Lung microvascular endothelial cell (primary cell): ENCODE measurements around the gene PLPPR3. TPM values are rescaled to one million over a fixed set of nuclear protein-coding genes. Genes with fewer than 3 reads are reported as not detected.

Experiments
- DNase-seq, 2 donors: peaks; one replicate each; pipeline versions ENCODE4 v3.0.0 to v3.0.0-alpha.2; 2010; ENCODE audit warnings: low read depth in 2 of 2
- total RNA-seq: library from RNA; depleted of rRNA; stranded (reverse); fragments of >200 nt; gene quantifications from 2 replicates; pipeline ENCODE4 v1.2.1, GENCODE V29; 2014

The PLPPR3 gene
- under 0.01 and 0.44 TPM in 2 replicates for total RNA-seq

DNA sequence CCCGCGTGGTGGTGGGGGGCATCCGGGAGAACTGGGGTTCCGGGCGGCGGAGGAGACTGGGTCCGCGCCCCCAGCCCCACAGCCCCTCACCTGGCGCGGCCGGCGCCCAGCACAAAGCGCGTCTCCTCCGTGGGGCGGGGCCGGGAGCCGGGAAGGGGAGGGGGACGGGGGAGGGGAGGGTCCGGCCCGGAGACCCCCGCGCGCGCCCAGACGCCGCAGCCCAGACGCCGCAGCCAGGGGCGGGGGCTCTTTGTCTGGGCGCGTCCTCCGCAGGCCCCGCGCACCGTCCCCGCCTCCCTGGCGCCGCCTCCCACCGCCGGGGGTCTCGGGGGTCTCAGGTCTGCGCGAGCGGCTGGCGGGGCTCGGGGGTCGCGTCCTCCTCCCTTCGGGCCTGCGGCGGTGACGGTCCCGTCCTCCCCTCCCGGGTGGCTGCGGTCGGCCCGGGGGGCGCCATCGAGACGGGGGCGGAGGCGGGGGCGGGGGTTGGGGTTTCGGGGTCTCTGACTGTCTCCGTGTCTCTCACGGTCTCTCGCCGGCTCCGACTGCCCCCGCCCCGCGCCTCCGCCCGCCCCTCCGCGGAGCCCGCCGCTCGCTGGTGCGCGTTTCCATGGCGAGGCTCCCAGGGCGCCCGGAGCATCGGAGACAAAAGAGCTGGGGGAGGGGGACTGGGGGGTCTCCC, at the start of gene PLPPR3:
TSS of gene PLPPR3 (minus strand) at position 131 of the 679 bp plus-strand sequence. CDS start 396 bp downstream, outside the sequence.
- DNase-seq, result no peak

DNA sequence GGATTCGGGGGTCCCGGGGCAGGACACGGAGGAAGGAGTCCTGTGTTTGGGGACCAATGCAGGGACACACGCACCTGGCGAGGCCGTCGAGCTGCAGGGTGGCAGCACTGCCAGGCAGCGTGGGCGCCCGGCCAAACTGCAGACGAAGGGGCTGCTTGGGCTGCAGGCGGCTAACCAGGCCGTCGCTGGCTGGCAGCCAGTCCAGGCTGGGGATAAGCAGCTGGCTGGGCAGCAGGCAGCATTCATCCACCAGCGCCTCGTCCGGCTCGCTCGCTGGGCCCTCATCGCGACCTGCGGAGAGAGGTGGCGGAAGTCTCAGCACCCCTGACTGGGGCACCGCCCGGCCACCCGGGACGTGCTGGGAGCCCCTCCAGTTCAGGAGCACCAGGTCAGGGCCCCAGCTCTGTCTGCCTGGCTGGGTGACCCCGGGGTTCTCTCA, 49.2 kb upstream of the PLPPR3 start:
- peak in 1 of 2 donors; percentile 32 for DNase-seq

GRCh38 chr19:870314-870713, 48.6 kb upstream of the PLPPR3 start:
- DNase-seq, result no peak

DNA sequence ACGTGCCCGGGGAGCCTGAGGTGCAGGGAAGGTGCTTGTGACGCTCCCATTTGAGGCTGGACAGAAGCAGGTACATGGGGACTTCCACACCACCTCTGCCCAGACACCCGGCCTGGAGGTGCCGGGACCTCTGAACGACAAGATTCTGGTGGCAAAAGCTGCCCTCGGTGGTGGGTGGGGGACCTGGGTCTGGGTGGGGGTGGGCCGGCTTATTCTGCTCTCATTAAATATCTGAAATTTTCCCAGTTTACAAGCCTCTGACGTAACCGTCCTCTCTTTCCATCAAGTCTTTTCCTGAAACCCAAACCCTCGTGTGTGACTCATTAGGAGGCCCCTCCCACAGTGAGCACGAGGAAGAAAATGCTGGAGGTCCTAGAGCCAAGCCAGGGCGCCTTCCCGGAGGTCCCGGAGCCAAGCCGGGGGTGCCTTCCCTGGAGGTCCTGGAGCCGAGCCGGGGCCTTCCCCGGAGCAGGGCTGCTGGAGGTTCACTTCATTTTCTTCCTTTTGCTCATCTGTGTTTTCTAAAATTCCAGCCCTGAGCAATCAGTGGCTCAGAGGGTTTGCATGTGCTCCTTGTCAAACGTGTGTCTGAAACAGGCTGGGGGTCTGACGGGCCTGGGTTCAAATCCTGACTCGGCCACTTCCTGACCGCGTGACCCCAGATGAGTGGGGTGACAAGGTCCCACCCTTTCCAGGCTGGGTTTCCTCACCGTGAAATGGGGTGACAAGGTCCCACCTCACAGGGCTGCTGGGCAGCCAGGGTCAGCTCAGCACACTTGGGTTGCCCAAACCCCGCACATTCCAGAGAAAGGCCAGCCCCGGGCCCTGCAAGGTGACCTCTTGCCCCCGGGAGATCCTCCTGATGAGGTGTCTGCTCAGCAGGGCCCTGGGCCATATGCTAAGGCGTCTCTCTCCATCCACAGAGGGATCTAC, 47.8 kb upstream of the PLPPR3 start:
- peak; percentile 90 for DNase-seq

DNA sequence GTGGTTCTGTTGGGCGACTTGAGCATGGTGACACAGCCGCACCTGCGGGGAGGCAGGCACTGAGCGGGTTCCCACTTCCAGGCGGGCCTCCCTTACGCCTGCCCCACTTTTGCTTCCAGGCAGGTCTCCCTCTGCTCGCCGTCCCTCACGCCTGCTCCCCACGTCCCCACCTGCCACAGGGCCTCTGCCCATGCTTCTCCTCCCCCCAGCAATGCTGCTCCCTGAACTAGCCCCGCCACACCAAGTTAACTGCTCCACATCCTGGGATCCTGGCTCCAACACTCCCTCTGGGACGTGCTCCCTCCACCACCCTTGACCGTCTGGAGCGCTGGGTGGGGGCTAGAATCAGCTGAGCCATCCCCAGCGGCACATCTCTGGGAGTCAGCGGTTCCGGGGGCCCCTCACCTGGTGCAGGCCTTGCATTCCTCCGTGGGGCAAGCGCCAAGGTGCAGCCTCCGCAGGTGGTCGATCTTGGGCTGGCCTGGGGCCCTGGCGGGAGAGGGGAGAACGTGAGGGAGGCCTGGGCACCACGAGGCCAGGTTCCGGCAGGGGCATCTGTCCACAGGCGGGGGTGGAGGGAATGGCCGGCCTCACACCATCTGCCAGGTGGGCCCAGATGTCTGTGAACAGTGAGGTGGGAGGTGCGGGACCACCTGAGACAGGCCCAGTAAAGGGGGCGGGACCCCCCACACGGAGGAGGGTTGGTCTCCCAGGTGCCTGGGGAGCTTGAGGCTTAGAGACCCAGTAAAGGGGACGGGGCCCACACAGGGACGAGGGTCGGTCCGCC, 46.9 kb upstream of the PLPPR3 start:
- no peak for DNase-seq

DNA sequence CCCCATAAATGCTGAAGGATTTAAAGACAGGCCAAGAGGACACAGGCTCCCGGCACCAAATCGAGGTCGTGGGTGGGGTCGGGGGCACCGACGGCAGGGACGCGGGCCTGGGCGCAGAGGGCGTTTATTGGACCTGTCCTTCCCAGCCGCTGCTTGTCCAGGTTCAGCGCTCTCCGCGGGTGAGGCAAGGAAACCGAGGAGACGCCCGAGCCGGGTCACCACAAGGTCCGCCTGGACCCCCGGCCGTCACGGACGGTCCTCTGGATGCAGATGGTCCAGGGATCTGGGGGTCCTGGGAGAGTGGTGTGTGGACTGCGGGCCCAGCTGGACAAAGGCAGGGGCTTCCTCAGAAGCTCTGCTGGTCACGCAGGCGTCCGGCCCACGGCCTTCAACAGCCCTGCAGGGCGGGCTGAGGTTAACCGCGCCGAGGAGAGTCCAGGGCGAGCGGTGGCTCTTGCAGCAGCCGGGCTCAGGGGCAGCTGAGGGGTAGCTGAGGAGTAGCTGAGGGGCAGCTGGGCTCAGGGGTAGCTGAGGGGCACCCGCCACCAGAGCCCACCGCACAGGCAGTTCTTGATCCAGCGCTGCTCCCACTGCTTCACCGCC, 46.2 kb upstream of the PLPPR3 start:
- no peak for DNase-seq

GRCh38 chr19:867301-867793, 45.6 kb upstream of the PLPPR3 start:
- no peak for DNase-seq

DNA sequence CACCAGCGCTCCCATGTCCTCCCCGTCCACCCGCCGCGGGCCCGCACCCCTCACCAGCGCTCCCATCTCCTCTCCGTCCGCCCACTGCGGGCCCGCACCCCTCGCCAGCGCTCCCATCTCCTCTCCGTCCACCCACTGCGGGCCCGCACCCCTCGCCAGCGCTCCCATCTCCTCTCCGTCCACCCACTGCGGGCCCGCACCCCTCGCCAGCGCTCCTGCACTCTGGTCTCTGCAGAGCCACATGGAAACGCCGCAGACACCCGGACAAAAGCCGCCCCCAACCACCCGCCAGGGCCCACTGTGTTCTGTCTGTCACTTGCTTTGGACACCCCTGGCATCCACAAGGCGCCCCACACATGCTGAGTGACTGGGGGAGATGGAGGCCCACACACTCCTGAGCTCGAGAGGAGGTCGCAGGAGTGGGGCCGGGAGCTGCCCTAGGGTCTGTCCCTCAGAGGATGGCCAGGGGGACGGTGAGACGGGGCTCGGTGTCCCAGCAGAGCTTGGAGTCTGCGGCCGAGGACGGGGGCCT, 45.1 kb upstream of the PLPPR3 start:
- DNase-seq, result no peak

DNA sequence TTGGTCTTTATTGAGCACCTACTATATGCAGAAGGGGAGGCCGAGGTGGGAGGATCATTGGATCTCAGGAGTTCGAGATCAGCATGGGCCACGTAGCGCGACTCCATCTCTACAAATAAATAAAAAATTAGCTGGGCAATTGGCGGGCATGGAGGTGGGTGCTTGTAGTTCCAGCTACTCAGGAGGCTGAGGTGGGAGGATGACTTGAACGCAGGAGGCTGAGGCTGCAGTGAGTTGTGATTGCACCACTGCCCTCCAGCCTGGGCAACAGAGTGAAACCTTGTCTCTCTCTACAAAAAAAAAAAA, 41.5 kb upstream of the PLPPR3 start:
- no peak for DNase-seq

DNA sequence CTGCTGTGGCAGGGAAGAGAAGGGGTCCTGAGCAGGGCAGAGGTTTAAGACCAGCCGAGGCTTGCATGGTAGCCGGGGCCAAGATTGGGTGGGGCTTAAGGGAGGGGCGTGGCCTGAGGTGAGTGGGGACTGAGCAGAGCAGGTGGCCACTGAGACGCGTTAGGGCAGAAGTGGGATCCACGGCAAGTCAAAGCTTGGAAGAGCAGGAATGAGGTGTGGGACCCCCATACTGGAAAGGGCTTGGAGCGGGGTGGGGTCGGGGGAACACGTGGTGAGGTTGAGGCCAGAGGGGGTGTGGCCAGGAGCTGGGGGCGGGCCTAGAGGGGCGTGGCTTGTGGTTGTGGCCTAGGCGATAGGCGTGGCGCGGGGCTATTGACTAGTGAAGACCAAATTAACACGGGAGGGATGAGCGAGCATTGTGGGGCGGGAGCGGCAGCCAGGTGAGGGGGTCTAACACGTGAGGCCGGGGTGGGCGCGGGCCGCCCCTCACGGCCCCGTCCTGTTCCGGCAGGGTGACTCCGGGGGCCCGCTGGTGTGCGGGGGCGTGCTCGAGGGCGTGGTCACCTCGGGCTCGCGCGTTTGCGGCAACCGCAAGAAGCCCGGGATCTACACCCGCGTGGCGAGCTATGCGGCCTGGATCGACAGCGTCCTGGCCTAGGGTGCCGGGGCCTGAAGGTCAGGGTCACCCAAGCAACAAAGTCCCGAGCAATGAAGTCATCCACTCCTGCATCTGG, 41.0 kb upstream of the PLPPR3 start:
- DNase-seq, result peak; percentile 62 to 68

GRCh38 chr19:861756-862580, 40.2 kb upstream of the PLPPR3 start:
- peak; percentile 51 to 54 for DNase-seq

DNA sequence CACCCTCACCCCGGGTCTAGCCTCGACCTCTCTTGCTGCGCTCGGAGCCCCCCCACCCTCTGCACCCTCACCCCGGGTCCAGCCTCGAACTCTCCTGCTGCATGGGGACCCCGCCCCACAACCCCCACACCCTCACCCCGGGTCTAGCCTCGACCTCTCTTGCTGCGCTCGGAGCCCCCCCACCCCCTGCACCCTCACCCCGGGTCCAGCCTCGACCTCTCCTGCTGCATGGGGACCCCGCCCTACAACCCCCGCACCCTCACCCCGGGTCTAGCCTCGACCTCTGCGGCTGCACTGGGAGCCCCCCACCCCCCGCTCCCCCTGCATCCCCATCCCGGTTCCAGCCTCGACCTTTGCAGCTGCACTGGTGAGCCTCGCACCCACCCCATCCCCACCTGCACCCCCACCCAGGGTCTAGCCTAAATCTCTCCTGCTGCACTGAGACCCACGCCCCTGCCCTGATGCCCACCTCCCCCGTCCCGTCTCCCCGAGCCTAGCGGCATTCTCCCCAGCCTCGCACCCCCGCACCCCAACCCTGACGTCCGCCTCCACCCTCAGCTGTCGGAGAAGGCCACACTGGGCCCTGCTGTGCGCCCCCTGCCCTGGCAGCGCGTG, 39.5 kb upstream of the PLPPR3 start:
- DNase-seq, result no peak

DNA sequence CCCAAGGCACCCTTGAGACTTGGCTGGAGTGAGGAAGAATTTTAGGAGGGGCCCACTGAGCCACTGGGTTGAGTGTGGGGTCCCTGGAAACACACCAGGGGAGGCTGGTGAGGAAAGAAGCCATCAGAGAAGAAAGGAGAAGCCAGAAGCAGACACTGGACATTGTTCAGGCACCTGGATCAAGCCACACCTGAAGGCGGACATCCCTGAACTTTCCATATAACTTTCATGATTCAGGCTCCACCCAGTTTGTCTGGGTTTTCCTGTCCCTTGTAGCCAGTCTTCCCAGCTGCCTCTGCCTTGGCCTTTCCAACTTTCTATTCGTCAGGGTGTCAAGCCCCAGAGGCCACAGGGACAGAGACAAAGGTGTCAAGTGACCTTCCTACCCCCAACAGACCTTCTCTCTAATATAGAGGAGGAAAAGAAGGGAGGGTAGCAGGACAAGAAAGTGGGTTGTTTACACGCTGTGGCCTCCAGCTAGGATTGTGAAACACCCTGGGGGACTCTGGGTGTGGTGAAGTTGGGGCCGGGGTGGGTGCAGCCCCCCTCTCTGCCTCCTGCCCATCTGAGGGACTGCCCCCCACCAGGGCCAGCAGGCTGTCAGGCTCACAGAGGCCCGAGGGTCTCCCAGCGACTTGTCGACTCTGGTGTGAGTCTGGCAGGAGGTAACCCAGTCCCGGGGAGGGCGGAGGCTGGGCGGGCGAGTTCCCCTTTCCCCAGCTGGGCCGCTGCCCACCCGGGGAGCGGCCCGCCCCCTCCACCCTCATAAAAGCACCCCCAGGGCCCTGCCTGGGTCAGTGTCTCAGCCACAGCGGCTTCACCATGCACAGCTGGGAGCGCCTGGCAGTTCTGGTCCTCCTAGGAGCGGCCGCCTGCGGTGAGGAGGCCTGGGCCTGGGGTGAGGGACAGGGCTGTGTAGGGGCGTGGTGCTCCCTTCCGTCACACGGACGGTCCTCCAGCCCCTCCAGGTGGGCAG, 37.4 kb upstream of the PLPPR3 start, which contains the start of gene CFD:
TSS of gene CFD (plus strand) at position 797 of the 976 bp plus-strand sequence. CDS start at position 823, 26 bp downstream.
- DNase-seq, result no peak

DNA sequence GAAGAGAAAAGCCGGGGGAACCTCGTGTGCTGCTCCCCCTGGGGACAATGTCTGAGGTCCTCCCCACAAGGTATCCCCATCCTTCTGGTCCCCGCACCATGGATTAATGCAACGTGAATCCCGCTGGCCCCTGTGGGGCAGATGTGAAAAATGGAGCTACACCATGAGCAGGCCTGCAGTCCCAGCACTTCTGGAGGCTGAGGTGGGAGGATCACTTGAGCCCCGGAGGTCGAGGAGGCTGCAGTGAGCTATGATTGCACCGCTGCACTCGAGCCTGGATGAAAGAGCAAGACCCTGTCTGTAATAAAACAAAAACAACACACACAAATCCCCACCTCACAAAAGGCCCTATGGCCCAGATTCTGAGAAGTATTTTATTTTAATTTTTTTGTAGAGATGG, 36.5 kb upstream of the PLPPR3 start:
- DNase-seq, result no peak

GRCh38 chr19:855566-856120, 33.9 kb upstream of the PLPPR3 start:
- DNase-seq, result no peak

DNA sequence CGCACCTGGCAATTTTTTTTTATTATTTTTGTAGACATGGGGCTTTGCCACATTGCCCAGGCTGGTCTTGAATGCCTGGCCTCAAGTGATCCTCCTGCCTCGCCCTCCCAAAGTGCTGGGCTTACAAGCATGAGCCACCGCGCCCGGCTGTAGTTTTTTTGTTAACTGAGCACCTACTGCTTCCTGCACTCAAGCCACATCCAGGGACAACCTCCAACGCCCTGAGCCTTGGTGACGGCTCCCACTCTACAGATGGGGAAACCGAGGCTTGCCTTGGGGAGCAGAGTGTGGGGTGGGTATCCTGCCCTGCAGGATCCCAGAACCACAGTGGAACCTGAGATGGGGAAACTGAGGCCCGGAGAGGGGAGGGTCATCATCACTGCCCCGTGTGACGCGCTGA, 33.4 kb upstream of the PLPPR3 start:
- DNase-seq, result no peak

GRCh38 chr19:854549-854948, 32.8 kb upstream of the PLPPR3 start:
- no peak for DNase-seq
